GM12874 (cell line): ENCODE measurements around the gene CD99L2.

Experiments used
- TF ChIP-seq, protein P1 (sequence below): IDR thresholded peaks from 2 replicates; pipeline ENCODE4 v1.5.1; 2011; ENCODE audit warnings: low read depth, mild to moderate bottlenecking, control low read depth, low read length, moderate library complexity; ENCODE audit not compliant: insufficient read depth

The CD99L2 gene

GRCh38 chrX:150893936-150894335 is 4.5 kb downstream of the CD99L2 start:
- TF ChIP-seq, protein P1, sequence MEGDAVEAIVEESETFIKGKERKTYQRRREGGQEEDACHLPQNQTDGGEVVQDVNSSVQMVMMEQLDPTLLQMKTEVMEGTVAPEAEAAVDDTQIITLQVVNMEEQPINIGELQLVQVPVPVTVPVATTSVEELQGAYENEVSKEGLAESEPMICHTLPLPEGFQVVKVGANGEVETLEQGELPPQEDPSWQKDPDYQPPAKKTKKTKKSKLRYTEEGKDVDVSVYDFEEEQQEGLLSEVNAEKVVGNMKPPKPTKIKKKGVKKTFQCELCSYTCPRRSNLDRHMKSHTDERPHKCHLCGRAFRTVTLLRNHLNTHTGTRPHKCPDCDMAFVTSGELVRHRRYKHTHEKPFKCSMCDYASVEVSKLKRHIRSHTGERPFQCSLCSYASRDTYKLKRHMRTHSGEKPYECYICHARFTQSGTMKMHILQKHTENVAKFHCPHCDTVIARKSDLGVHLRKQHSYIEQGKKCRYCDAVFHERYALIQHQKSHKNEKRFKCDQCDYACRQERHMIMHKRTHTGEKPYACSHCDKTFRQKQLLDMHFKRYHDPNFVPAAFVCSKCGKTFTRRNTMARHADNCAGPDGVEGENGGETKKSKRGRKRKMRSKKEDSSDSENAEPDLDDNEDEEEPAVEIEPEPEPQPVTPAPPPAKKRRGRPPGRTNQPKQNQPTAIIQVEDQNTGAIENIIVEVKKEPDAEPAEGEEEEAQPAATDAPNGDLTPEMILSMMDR, result no peak

DNA sequence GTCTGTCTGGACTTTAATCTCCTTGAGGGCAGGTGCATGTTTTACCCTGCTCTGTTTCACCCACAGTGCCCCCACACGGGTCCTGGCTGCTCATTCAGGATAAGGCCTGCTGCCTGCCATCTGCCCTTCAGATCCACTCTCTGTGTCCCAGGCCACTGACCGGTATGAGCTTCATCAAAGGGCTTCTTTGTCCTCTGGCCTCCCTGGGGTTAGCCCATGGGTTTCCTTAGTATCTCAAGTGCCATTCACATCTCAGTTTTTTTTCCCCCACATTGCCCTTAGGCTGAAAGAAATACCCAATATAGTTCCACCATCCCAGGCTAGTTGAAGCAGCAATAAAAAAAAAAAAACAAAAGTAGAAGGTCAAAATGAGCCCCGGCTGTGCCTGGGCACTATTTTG is 9.3 kb downstream of the CD99L2 start:
- TF ChIP-seq, protein P1, result no peak

DNA sequence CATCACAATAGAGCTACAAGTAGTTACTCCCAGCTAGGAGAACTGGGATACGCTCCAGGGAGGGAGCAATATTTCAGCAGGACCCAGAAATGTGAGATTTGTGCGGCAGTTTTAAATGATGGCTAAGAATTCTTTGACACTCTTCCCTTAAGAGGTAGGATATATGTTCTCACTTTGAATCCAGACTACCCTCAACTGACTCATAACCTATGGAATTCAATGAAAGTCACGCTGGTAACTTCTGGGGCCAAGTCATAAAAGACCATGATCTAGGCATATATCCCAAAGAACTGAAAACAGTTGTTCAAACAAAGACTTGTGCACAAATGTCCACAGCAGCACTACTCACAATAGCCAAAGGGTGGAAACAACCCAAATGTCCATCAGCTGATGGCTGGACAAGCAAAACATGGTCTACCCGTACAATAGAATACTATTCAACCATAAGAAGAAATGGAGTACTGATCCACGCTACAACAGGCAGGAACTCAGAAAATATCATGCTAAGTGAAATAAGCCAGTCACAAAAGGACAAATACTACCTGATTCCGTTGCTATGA is 10.5 kb downstream of the CD99L2 start:
- TF ChIP-seq, protein P1, result no peak

DNA sequence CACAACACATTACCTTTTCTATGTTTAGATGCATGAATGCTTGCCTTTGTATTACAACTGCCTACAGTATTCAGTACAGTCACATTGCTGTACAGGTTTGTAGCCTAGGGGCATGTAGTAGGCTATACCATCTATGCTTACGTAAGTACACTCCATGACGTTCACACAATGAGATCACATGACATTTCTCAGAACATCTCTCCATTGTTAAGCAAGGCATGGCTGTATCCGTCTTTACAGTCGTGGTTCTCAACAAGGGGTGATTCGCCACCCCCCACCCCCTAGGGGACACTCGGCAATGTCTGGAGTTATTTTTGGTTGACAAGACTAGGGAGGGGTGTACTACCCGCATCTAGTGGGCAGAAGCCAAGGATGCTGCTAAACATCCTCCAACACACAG is 12.1 kb downstream of the CD99L2 start:
- TF ChIP-seq, protein P1, result no peak

GRCh38 chrX:150880808-150881165 is 17.7 kb downstream of the CD99L2 start:
- TF ChIP-seq, protein P1, result no peak

- TF ChIP-seq, protein P1, result no peak
Measured at GRCh38 chrX:150879855-150880807, 18.3 kb downstream of the CD99L2 start.

DNA sequence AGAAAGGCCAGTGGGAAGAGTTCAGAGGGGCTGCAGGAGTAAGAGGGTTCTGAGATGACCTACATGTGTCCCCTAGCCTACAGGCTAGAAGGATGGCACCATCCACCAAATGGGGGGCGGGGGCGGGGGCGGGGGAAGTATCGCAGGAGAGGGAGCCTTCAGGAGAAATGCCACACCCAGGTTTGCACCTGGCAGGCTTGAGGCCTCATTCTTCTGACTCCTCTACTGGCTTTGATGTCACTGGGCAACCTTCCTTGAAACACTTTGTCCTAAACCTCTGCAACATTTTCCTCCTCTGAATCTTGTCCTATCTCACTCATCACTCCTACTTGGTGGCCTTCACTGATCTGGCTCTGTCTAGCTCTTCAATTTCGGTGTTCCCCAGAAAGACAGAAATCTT is 24.0 kb downstream of the CD99L2 start:
- TF ChIP-seq, protein P1, result no peak
